SK-N-SH (cell line): ENCODE measurements around the gene CD160.

Source experiments
- FOXM1 ChIP-seq: IDR thresholded peaks from 2 replicates; pipeline ENCODE4 v1.4.0; 2012; ENCODE audit warnings: low read depth, mild to moderate bottlenecking
- GABPA ChIP-seq: IDR thresholded peaks from 2 replicates; pipeline ENCODE4 v1.4.0; 2012; ENCODE audit warnings: low read depth, mild to moderate bottlenecking
- JUND ChIP-seq: IDR thresholded peaks from 2 replicates; pipeline ENCODE4 v1.4.0; 2012
- SMC3 ChIP-seq: IDR thresholded peaks from 2 replicates; pipeline ENCODE4 v1.6.1; 2012; ENCODE audit warnings: low read depth, low read length, improper control_type of control experiment
- TF ChIP-seq, protein P1 (sequence below): fragments of 150-350 bp; IDR thresholded peaks from 2 replicates; pipeline ENCODE4 v1.6.1; 2016; ENCODE audit warnings: mild to moderate bottlenecking, low read depth, low read length
- TF ChIP-seq, protein P2 (sequence below): fragments of 200-600 bp; sonication (generic); IDR thresholded peaks from 2 replicates; pipeline ENCODE4 v1.6.1; 2017; ENCODE audit warnings: antibody characterized with exemption, mild to moderate bottlenecking, moderate library complexity
- TF ChIP-seq, protein P3 (sequence below): IDR thresholded peaks from 2 replicates; pipeline ENCODE4; 2012
- TF ChIP-seq, protein P4 (sequence below): IDR thresholded peaks from 2 replicates; pipeline ENCODE4 v1.6.1; 2012; ENCODE audit warnings: mild to moderate bottlenecking, low read depth, low read length, moderate library complexity

DNA sequence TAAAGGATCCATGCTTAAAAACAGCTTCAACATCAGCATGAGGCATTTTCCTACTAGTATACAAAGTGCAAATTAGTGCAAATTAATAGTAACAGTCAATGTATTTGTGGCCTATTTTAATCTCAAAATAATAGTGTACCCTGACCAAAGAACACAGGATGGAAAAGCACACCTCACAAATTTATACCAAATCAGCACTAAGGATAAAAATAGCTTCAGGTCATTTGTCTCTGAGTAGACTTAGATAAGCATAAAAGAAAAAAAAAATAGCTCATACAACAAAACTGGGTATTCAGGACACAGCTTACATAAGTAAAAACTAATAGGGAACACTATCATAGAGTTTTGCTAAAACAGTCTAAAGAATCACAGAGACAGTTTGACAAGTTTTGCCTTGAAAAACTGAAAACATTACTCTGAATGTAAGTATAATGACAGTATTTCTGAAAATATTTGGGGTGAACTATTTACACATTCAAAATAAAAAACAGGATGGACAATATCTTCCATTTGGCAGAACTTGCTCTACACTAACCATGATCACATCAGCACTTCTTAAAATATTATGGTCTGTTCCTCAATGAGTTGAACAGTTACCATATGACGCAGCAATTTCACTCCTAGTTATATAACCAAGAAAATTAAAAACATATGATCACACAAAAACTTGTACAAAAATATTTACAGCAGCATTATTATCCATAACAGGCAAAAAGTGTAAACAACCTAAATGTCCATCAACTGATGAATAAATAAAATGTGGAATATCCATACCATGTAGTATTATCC, 58.3 kb downstream of the CD160 start:
- TF ChIP-seq, protein P1, sequence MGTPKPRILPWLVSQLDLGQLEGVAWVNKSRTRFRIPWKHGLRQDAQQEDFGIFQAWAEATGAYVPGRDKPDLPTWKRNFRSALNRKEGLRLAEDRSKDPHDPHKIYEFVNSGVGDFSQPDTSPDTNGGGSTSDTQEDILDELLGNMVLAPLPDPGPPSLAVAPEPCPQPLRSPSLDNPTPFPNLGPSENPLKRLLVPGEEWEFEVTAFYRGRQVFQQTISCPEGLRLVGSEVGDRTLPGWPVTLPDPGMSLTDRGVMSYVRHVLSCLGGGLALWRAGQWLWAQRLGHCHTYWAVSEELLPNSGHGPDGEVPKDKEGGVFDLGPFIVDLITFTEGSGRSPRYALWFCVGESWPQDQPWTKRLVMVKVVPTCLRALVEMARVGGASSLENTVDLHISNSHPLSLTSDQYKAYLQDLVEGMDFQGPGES, result no peak
- TF ChIP-seq, protein P2, sequence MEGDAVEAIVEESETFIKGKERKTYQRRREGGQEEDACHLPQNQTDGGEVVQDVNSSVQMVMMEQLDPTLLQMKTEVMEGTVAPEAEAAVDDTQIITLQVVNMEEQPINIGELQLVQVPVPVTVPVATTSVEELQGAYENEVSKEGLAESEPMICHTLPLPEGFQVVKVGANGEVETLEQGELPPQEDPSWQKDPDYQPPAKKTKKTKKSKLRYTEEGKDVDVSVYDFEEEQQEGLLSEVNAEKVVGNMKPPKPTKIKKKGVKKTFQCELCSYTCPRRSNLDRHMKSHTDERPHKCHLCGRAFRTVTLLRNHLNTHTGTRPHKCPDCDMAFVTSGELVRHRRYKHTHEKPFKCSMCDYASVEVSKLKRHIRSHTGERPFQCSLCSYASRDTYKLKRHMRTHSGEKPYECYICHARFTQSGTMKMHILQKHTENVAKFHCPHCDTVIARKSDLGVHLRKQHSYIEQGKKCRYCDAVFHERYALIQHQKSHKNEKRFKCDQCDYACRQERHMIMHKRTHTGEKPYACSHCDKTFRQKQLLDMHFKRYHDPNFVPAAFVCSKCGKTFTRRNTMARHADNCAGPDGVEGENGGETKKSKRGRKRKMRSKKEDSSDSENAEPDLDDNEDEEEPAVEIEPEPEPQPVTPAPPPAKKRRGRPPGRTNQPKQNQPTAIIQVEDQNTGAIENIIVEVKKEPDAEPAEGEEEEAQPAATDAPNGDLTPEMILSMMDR, result no peak
- no peak for TF ChIP-seq SMC3
- TF ChIP-seq, protein P3, sequence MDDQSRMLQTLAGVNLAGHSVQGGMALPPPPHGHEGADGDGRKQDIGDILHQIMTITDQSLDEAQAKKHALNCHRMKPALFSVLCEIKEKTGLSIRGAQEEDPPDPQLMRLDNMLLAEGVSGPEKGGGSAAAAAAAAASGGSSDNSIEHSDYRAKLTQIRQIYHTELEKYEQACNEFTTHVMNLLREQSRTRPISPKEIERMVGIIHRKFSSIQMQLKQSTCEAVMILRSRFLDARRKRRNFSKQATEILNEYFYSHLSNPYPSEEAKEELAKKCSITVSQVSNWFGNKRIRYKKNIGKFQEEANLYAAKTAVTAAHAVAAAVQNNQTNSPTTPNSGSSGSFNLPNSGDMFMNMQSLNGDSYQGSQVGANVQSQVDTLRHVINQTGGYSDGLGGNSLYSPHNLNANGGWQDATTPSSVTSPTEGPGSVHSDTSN, result no peak
- TF ChIP-seq JUND, result no peak
- TF ChIP-seq, protein P4, sequence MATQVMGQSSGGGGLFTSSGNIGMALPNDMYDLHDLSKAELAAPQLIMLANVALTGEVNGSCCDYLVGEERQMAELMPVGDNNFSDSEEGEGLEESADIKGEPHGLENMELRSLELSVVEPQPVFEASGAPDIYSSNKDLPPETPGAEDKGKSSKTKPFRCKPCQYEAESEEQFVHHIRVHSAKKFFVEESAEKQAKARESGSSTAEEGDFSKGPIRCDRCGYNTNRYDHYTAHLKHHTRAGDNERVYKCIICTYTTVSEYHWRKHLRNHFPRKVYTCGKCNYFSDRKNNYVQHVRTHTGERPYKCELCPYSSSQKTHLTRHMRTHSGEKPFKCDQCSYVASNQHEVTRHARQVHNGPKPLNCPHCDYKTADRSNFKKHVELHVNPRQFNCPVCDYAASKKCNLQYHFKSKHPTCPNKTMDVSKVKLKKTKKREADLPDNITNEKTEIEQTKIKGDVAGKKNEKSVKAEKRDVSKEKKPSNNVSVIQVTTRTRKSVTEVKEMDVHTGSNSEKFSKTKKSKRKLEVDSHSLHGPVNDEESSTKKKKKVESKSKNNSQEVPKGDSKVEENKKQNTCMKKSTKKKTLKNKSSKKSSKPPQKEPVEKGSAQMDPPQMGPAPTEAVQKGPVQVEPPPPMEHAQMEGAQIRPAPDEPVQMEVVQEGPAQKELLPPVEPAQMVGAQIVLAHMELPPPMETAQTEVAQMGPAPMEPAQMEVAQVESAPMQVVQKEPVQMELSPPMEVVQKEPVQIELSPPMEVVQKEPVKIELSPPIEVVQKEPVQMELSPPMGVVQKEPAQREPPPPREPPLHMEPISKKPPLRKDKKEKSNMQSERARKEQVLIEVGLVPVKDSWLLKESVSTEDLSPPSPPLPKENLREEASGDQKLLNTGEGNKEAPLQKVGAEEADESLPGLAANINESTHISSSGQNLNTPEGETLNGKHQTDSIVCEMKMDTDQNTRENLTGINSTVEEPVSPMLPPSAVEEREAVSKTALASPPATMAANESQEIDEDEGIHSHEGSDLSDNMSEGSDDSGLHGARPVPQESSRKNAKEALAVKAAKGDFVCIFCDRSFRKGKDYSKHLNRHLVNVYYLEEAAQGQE, result no peak
- no peak for TF ChIP-seq GABPA
- no peak for TF ChIP-seq FOXM1
